Effector memory CD8-positive, alpha-beta T cell (primary cell): ENCODE data around the gene TTLL11.
"Not testable (repeated sequence)": the region's sequence is repeated elsewhere in the genome, so short reads cannot be mapped to it uniquely, and the experiment has no call there.

Source experiments
- ATAC-seq: fragments of 150-1000 bp; cut with Tn5 transposase; replicated peaks from 2 replicates; pipeline ENCODE4 v1.10.0; 2021; ENCODE audit warnings: mild to moderate bottlenecking, moderate library complexity
- DNase-seq, 3 experiments: peaks; one replicate each; pipeline ENCODE4 v3.0.0; 2021
- H3K27ac Mint-ChIP-seq, 2 donors: one replicate each; pipeline ENCODE4 v1.8.0; 2022; ENCODE audit warnings: mild to moderate bottlenecking in 2 of 2, mixed read lengths in 2 of 2, moderate library complexity in 2 of 2
- H3K27me3 Mint-ChIP-seq, 2 donors: one replicate each; pipeline ENCODE4 v1.8.0; 2022; ENCODE audit warnings: mixed read lengths in 2 of 2
- H3K36me3 Mint-ChIP-seq: one replicate; pipeline ENCODE4 v1.8.0; 2022; ENCODE audit warnings: mild to moderate bottlenecking, moderate library complexity, mixed read lengths; ENCODE audit not compliant: insufficient read depth
- H3K4me1 Mint-ChIP-seq, 2 donors: one replicate each; pipeline ENCODE4 v1.8.0; 2022; ENCODE audit warnings: low read depth in 2 of 2, mixed read lengths in 2 of 2
- H3K4me3 Mint-ChIP-seq, 2 donors: one replicate each; pipeline ENCODE4 v1.8.0; 2022; ENCODE audit warnings: mild to moderate bottlenecking in 2 of 2, mixed read lengths in 2 of 2, moderate library complexity in 2 of 2
- H3K9me3 Mint-ChIP-seq, 2 donors: one replicate each; pipeline ENCODE4 v1.8.0; 2022; ENCODE audit warnings: mixed read lengths in 2 of 2

TTLL11 gene

GRCh38 chr9:121897140-121897539 lies 196.0 kb downstream of the TTLL11 start:
- H3K36me3 Mint-ChIP-seq, result no peaks in the 10 kb centered on the region
- ATAC-seq (no peak), DNase-seq (no peak)
- no peak overlapping the region for H3K27ac Mint-ChIP-seq
- H3K4me3 Mint-ChIP-seq, result no peak overlapping the region
- no peaks in the 10 kb centered on the region for H3K27me3 Mint-ChIP-seq
- no peaks in the 10 kb centered on the region for H3K4me1 Mint-ChIP-seq
- H3K9me3 Mint-ChIP-seq, result peaks cover 0 to 4% of the 10 kb centered on the region in 2 donors

GRCh38 chr9:121896545-121896943 lies 196.6 kb downstream of the TTLL11 start:
- Mint-ChIP-seq H3K27me3 (no peaks in the 10 kb centered on the region), H3K9me3 (peaks cover 0 to 4% of the 10 kb centered on the region in 2 donors), H3K36me3 (no peaks in the 10 kb centered on the region), H3K4me1 (no peaks in the 10 kb centered on the region), H3K4me3 (no peak overlapping the region), H3K27ac (no peak overlapping the region)
- ATAC-seq, result no peak
- no peak for DNase-seq

GRCh38 chr9:121895818-121896544 lies 197.1 kb downstream of the TTLL11 start:
- Mint-ChIP-seq H3K4me3 (no peak overlapping the region), H3K27ac (no peak overlapping the region), H3K36me3 (no peaks in the 10 kb centered on the region), H3K4me1 (no peaks in the 10 kb centered on the region), H3K9me3 (peaks cover 0 to 4% of the 10 kb centered on the region in 2 donors), H3K27me3 (no peaks in the 10 kb centered on the region)
- ATAC-seq, result no peak
- DNase-seq, result no peak

GRCh38 chr9:121895358-121895757 lies 197.8 kb downstream of the TTLL11 start:
- Mint-ChIP-seq H3K4me3 (no peak overlapping the region), H3K9me3 (peaks cover 0 to 1% of the 10 kb centered on the region in 2 donors), H3K27ac (no peak overlapping the region), H3K4me1 (no peaks in the 10 kb centered on the region), H3K27me3 (no peaks in the 10 kb centered on the region), H3K36me3 (no peaks in the 10 kb centered on the region)
- no peak for DNase-seq
- no peak for ATAC-seq

GRCh38 chr9:121894380-121894779 lies 198.7 kb downstream of the TTLL11 start:
- not testable (repeated sequence) for H3K27me3 Mint-ChIP-seq, H3K4me1 Mint-ChIP-seq, H3K4me3 Mint-ChIP-seq, ATAC-seq, H3K27ac Mint-ChIP-seq, H3K36me3 Mint-ChIP-seq, H3K9me3 Mint-ChIP-seq, DNase-seq

- Mint-ChIP-seq H3K27me3 (no peaks in the 10 kb centered on the region), H3K9me3 (no peaks in the 10 kb centered on the region), H3K27ac (no peak overlapping the region), H3K36me3 (no peaks in the 10 kb centered on the region), H3K4me3 (no peak overlapping the region), H3K4me1 (no peaks in the 10 kb centered on the region)
- DNase-seq (no peak), ATAC-seq (no peak)
These were observed 199.3 kb downstream of the TTLL11 start for GRCh38 chr9:121893786-121894185.

GRCh38 chr9:121892706-121893105 lies 200.4 kb downstream of the TTLL11 start:
- no peaks in the 10 kb centered on the region for H3K4me1 Mint-ChIP-seq
- no peak overlapping the region for H3K27ac Mint-ChIP-seq
- H3K4me3 Mint-ChIP-seq, result no peak overlapping the region
- DNase-seq (no peak), ATAC-seq (no peak)
- no peaks in the 10 kb centered on the region for H3K27me3 Mint-ChIP-seq
- no peaks in the 10 kb centered on the region for H3K36me3 Mint-ChIP-seq
- H3K9me3 Mint-ChIP-seq, result no peaks in the 10 kb centered on the region

GRCh38 chr9:121890746-121891145 lies 202.4 kb downstream of the TTLL11 start:
- ATAC-seq (no peak), DNase-seq (no peak)
- Mint-ChIP-seq H3K9me3 (no peaks in the 10 kb centered on the region), H3K36me3 (no peaks in the 10 kb centered on the region), H3K27me3 (no peaks in the 10 kb centered on the region), H3K4me3 (no peak overlapping the region), H3K4me1 (no peaks in the 10 kb centered on the region), H3K27ac (no peak overlapping the region)

- Mint-ChIP-seq H3K4me3 (no peak overlapping the region), H3K36me3 (no peaks in the 10 kb centered on the region), H3K27ac (no peak overlapping the region), H3K27me3 (no peaks in the 10 kb centered on the region), H3K4me1 (no peaks in the 10 kb centered on the region), H3K9me3 (no peaks in the 10 kb centered on the region)
- no peak for ATAC-seq
- no peak for DNase-seq
These were observed 203.0 kb downstream of the TTLL11 start for GRCh38 chr9:121889990-121890563.

GRCh38 chr9:121888438-121888775 lies 204.7 kb downstream of the TTLL11 start:
- H3K9me3 Mint-ChIP-seq, result no peaks in the 10 kb centered on the region
- ATAC-seq, result no peak
- H3K27ac Mint-ChIP-seq, result no peak overlapping the region
- no peak overlapping the region for H3K4me3 Mint-ChIP-seq
- H3K4me1 Mint-ChIP-seq, result no peaks in the 10 kb centered on the region
- H3K36me3 Mint-ChIP-seq, result no peaks in the 10 kb centered on the region
- DNase-seq, result no peak
- H3K27me3 Mint-ChIP-seq, result no peaks in the 10 kb centered on the region

GRCh38 chr9:121887553-121888437 lies 205.3 kb downstream of the TTLL11 start:
- no peak for DNase-seq
- Mint-ChIP-seq H3K27me3 (no peaks in the 10 kb centered on the region), H3K36me3 (no peaks in the 10 kb centered on the region), H3K4me3 (no peak overlapping the region), H3K4me1 (no peaks in the 10 kb centered on the region), H3K9me3 (no peaks in the 10 kb centered on the region), H3K27ac (no peak overlapping the region)
- no peak for ATAC-seq

- H3K27ac Mint-ChIP-seq, result no peak overlapping the region
- ATAC-seq (no peak), DNase-seq (no peak)
- no peaks in the 10 kb centered on the region for H3K36me3 Mint-ChIP-seq
- H3K4me3 Mint-ChIP-seq, result no peak overlapping the region
- H3K27me3 Mint-ChIP-seq, result no peaks in the 10 kb centered on the region
- H3K4me1 Mint-ChIP-seq, result no peaks in the 10 kb centered on the region
- no peaks in the 10 kb centered on the region for H3K9me3 Mint-ChIP-seq
These were observed 206.2 kb downstream of the TTLL11 start for GRCh38 chr9:121886759-121887485.

GRCh38 chr9:121885345-121885901 lies 207.7 kb downstream of the TTLL11 start:
- Mint-ChIP-seq H3K9me3 (no peaks in the 10 kb centered on the region), H3K4me1 (no peaks in the 10 kb centered on the region), H3K36me3 (no peaks in the 10 kb centered on the region), H3K27ac (no peak overlapping the region), H3K4me3 (no peak overlapping the region), H3K27me3 (no peaks in the 10 kb centered on the region)
- no peak for ATAC-seq
- DNase-seq, result no peak
